C4-2B (cell line): ENCODE data around the gene PLA2G6.

Source experiments
- H3K27ac ChIP-seq: fragments of 450-650 bp; 2 replicates; pipeline ENCODE4 v1.5.1; 2017
- CTCF ChIP-seq: fragments of 450-650 bp; conservative IDR thresholded peaks from 2 replicates; pipeline ENCODE4 v1.5.1; 2017; ENCODE audit warnings: mild to moderate bottlenecking
- ZFX ChIP-seq: fragments of 450-650 bp; IDR thresholded peaks from 2 replicates; pipeline ENCODE4 v1.6.1; 2017

Gene PLA2G6

GRCh38 chr22:38196791-38197419 lies 15.3 kb upstream of the PLA2G6 start:
- H3K27ac ChIP-seq: no peak overlapping the region
- TF ChIP-seq ZFX (no peak), CTCF (no peak)

- TF ChIP-seq ZFX (no peak), CTCF (no peak)
- no peak overlapping the region for H3K27ac ChIP-seq
These were observed 11.9 kb upstream of the PLA2G6 start for GRCh38 chr22:38193580-38193979.

GRCh38 chr22:38192475-38192863 lies 10.8 kb upstream of the PLA2G6 start:
- H3K27ac ChIP-seq: no peak overlapping the region
- TF ChIP-seq ZFX (no peak), CTCF (no peak)

DNA sequence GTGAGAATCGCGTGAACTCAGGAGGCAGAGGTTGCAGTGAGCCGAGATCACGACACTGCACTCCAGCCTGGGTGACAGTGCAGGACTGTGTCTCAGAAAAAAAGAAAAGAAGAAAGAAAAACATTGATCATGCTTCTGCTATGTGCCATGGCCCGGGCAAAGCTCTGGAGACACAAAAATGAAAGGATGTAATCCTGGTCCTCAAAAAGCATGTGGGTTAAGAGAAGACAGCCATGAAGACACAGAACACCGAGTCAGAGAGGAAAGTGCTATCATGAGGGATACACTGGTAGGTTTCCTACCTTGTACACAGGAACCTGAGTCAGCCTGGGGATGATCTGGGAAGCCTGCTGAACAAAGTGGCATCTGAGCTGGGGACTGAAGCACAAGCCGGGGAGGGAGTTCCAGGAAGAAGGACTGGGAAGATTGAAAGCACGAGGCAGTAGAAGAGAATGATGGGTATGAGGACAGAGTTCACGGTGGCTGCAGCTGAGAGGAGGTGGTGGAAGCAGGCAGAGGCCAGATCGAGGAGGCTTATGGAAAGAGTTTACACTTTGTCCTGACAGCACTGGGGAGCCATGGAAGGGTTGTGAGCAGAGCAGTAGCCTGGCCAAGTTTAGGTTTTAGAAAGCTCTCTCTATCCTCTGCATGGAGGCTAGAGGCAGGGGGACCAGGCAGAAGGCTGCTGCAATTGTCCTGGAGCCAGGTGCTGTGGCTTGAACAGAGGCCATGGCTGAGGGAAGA lies 10.3 kb upstream of the PLA2G6 start:
- no peak overlapping the region for H3K27ac ChIP-seq
- no peak for TF ChIP-seq CTCF
- TF ChIP-seq ZFX: no peak

DNA sequence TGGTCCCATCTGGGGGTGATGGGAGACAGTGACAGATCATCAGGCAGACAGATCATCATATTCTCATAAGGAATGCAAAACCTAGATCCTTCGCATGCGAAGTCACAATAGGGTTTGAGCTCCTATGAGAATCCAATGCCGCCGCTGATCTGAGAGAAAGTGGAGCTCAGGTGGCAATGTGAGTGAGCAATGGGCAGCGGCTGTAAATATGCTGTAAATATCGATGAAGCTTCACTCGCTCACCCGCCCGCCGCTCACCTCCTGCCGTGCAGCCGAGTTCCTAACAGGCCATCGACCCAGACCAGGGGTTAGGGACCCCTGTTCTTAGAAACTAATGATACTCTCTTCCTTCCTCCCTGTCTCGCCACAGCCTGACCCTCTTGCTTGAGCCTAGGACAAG lies 9.4 kb upstream of the PLA2G6 start:
- TF ChIP-seq CTCF: no peak
- no peak for TF ChIP-seq ZFX
- no peak overlapping the region for H3K27ac ChIP-seq

DNA sequence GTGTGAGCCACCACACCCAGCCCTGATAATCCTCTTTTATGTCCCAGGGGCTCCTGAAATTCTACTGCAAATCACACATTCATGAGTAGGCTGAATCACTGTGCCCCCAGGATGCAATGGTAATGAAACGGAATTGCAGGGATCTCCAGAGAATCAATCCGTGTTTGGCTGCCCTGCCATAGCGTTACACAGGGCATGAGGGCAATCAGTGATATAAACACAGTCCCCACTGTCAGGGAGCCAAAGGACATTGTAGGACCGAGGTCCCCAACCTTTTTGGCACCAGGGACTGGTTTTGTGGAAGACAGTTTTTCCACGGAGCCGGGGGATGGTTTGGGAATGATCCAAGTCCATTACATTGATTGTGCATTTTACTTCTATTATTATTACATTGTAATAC lies 9.0 kb upstream of the PLA2G6 start:
- no peak for TF ChIP-seq CTCF
- TF ChIP-seq ZFX: no peak
- H3K27ac ChIP-seq: no peak overlapping the region

GRCh38 chr22:38189104-38189503 lies 7.5 kb upstream of the PLA2G6 start:
- TF ChIP-seq ZFX: no peak
- no peak for TF ChIP-seq CTCF
- H3K27ac ChIP-seq: no peak overlapping the region
